SK-N-SH (cell line): ENCODE results near the gene TMEM163. TPM values are rescaled to one million over a fixed set of nuclear protein-coding genes. Genes with fewer than 3 reads are reported as not detected.

Experiments
- CTCF ChIA-PET: fragments of 300-600, 350-600 bp; formaldehyde crosslinking; extraction: SDS; loops from one replicate; lab custom pipeline; 2021; lab: Yijun Ruan, JAX
- POLR2A ChIA-PET: fragments of 350-600 bp; sonication (Branson Sonifier 250); formaldehyde crosslinking; extraction: SDS; loops from one replicate; lab custom pipeline; 2020; ENCODE audit warnings: antibody characterized with exemption, inconsistent platforms; lab: Yijun Ruan, JAX
- DNase-seq: peaks from one replicate; pipeline ENCODE4 v3.0.0; 2012
- H2AFZ ChIP-seq: fragments of 200-600 bp; sonication (generic); 2 replicates; pipeline ENCODE4 v1.8.1; 2016; ENCODE audit warnings: antibody characterized with exemption, mild to moderate bottlenecking, low read depth
- H3F3A ChIP-seq: fragments of 200-600 bp; sonication (generic); replicated peaks from 2 replicates; pipeline ENCODE3; 2016; ENCODE audit warnings: antibody characterized with exemption, mild to moderate bottlenecking; ENCODE audit not compliant: insufficient read depth
- H3K27ac ChIP-seq, 2 experiments: fragments of 200-500 bp in 1 of 2; fragments of 200-600 bp in 1 of 2; sonication (Bioruptor generic) in 1 of 2; sonication (generic), shearing (Covaris generic) in 1 of 2; 2 replicates each; pipeline versions ENCODE4 v1.5.1 to v1.6.1; 2014 to 2016; ENCODE audit warnings: low read depth in 2 of 2, inconsistent platforms in 1 of 2, low read length in 1 of 2, mild to moderate bottlenecking in 1 of 2, mixed read lengths in 1 of 2
- H3K27me3 ChIP-seq: fragments of 200-600 bp; sonication (generic), shearing (Covaris generic); 2 replicates; pipeline ENCODE4 v1.6.1; 2016; ENCODE audit warnings: mixed run types; ENCODE audit not compliant: insufficient read depth
- H3K36me3 ChIP-seq, 2 experiments: fragments of 200-500 bp in 1 of 2; fragments of 200-600 bp in 1 of 2; sonication (Bioruptor generic) in 1 of 2; sonication (generic) in 1 of 2; replicated peaks in 1 of 2; 2 replicates each; pipeline versions ENCODE3 to v1.5.1; 2014 to 2016; ENCODE audit warnings: low read length in 1 of 2, mild to moderate bottlenecking in 1 of 2; ENCODE audit not compliant: insufficient read depth in 2 of 2, control insufficient read depth in 1 of 2
- H3K4me1 ChIP-seq, 2 experiments: fragments of 200-500 bp in 1 of 2; fragments of 200-600 bp in 1 of 2; sonication (Bioruptor generic) in 1 of 2; sonication (generic), shearing (Covaris generic) in 1 of 2; 2 replicates each; pipeline versions ENCODE4 v1.5.1 to v1.6.1; 2014 to 2016; ENCODE audit warnings: low read depth in 1 of 2, low read length in 1 of 2, mixed run types in 1 of 2; ENCODE audit not compliant: insufficient read depth in 2 of 2, control insufficient read depth in 1 of 2
- H3K4me2 ChIP-seq: fragments of 200-600 bp; sonication (generic), shearing (Covaris generic); 2 replicates; pipeline ENCODE4 v1.6.1; 2017; ENCODE audit warnings: mixed run types
- H3K4me3 ChIP-seq, 2 experiments: fragments of 200-500 bp in 1 of 2; fragments of 200-600 bp in 1 of 2; sonication (Bioruptor generic) in 1 of 2; sonication (generic), shearing (Covaris generic) in 1 of 2; 2 replicates each; pipeline versions ENCODE4 v1.5.1 to v1.8.1; 2014 to 2016; ENCODE audit warnings: low read depth in 2 of 2, inconsistent platforms in 1 of 2, low read length in 1 of 2, mild to moderate bottlenecking in 1 of 2, mixed read lengths in 1 of 2, moderate library complexity in 1 of 2
- H3K79me2 ChIP-seq: fragments of 200-600 bp; sonication (generic); 2 replicates; pipeline ENCODE4 v1.8.1; 2017; ENCODE audit warnings: mild to moderate bottlenecking; ENCODE audit not compliant: insufficient read depth
- H3K9ac ChIP-seq: fragments of 200-600 bp; sonication (generic); 2 replicates; pipeline ENCODE4 v1.6.1; 2017; ENCODE audit warnings: mixed run types
- H3K9me2 ChIP-seq: fragments of 200-600 bp; sonication (generic); 2 replicates; pipeline ENCODE4 v1.6.1; 2017; ENCODE audit warnings: mixed run types
- H3K9me3 ChIP-seq: fragments of 200-600 bp; sonication (generic); 2 replicates; pipeline ENCODE4 v1.6.1; 2017; ENCODE audit warnings: mixed run types, mild to moderate bottlenecking, moderate library complexity
- H4K20me1 ChIP-seq: fragments of 200-600 bp; sonication (generic); 2 replicates; pipeline ENCODE4 v1.6.1; 2017; ENCODE audit warnings: mild to moderate bottlenecking, mixed run types; ENCODE audit not compliant: insufficient read depth
- EP300 ChIP-seq, 2 experiments: IDR thresholded peaks; 2 replicates each; pipeline versions ENCODE4 v1.4.0 to v1.6.1; 2012; ENCODE audit warnings: borderline replicate concordance in 1 of 2, low read depth in 1 of 2, low read length in 1 of 2
- FOXJ3 ChIP-seq: sonication (generic); formaldehyde crosslinking; IDR thresholded peaks from 2 replicates; pipeline ENCODE4 v1.5.1; 2020; ENCODE audit warnings: mild to moderate bottlenecking, missing genetic modification reagents
- GABPA ChIP-seq: IDR thresholded peaks from 2 replicates; pipeline ENCODE4 v1.4.0; 2012; ENCODE audit warnings: low read depth, mild to moderate bottlenecking
- IRF3 ChIP-seq: fragments of 150-350 bp; IDR thresholded peaks from 2 replicates; pipeline ENCODE4 v1.6.1; 2016; ENCODE audit warnings: mild to moderate bottlenecking, low read depth, low read length
- MEF2A ChIP-seq: IDR thresholded peaks from 2 replicates; pipeline ENCODE4 v1.4.0; 2012; ENCODE audit warnings: low read depth, borderline replicate concordance
- NFIC ChIP-seq: IDR thresholded peaks from 2 replicates; pipeline ENCODE4 v1.4.0; 2012; ENCODE audit warnings: borderline replicate concordance
- NRF1 ChIP-seq: IDR thresholded peaks from 2 replicates; pipeline ENCODE4 v1.6.1; 2012; ENCODE audit warnings: low read depth, mild to moderate bottlenecking, low read length
- PBX3 ChIP-seq: IDR thresholded peaks from 2 replicates; pipeline ENCODE4; 2012
- RAD21 ChIP-seq: IDR thresholded peaks from 2 replicates; pipeline ENCODE4 v1.6.1; 2012; ENCODE audit warnings: mild to moderate bottlenecking, low read length
- REST ChIP-seq: IDR thresholded peaks from 2 replicates; pipeline ENCODE4 v1.6.1; 2012; ENCODE audit warnings: mild to moderate bottlenecking, low read depth, low read length, moderate library complexity
- RXRA ChIP-seq: IDR thresholded peaks from 2 replicates; pipeline ENCODE4 v1.4.0; 2012; ENCODE audit warnings: low read depth, mild to moderate bottlenecking, borderline replicate concordance
- SMC3 ChIP-seq: IDR thresholded peaks from 2 replicates; pipeline ENCODE4 v1.6.1; 2012; ENCODE audit warnings: low read depth, low read length, improper control_type of control experiment
- TAF1 ChIP-seq: IDR thresholded peaks from 2 replicates; pipeline ENCODE4 v1.6.1; 2012; ENCODE audit warnings: low read depth, mild to moderate bottlenecking, low read length, moderate library complexity, borderline replicate concordance
- USF1 ChIP-seq: IDR thresholded peaks from 2 replicates; pipeline ENCODE4 v1.4.0; 2012; ENCODE audit warnings: low read depth, borderline replicate concordance
- USF2 ChIP-seq: fragments of 150-350 bp; IDR thresholded peaks from 2 replicates; pipeline ENCODE4 v1.6.1; 2017; ENCODE audit warnings: antibody characterized with exemption, low read length, low read depth, borderline replicate concordance
- ZBTB33 ChIP-seq: IDR thresholded peaks from 2 replicates; pipeline ENCODE4 v1.4.0; 2012; ENCODE audit warnings: low read depth, borderline replicate concordance
- WGBS: methylation state at CpG from one replicate; pipeline ENCODE4 v1.1.6; 2017; ENCODE audit warnings: low lambda C conversion rate; 5-methylcytosine and 5-hydroxymethylcytosine counted together
- polyA plus RNA-seq, 3 experiments: library from polyadenylated mRNA; depleted of rRNA; stranded (reverse); fragments of >200 nt; gene quantifications; 2 replicates each; pipeline ENCODE4 v1.2.3, GENCODE V29; 2012

TMEM163 gene
- polyA plus RNA-seq, 1 of the 3 experiments (the other 2 are of a cell fraction) = not detected

- H2AFZ ChIP-seq = no peak overlapping the region
- no peaks in the 10 kb centered on the region for H3K79me2 ChIP-seq
- H3K4me1 ChIP-seq = peaks cover 0 to 4% of the 10 kb centered on the region in 2 experiments; a peak in 1 of 4 replicates
- ChIA-PET POLR2A (no interaction called here), CTCF (interaction anchor here (1.0 to 1.3 kb wide), 2 partner anchors 12 to 126 kb away, joined by 3 read pairs; no protein-coding TSS in a partner anchor)
- H3K36me3 ChIP-seq = no peaks in the 10 kb centered on the region
- 24% methylated on average over 8 of the region's 8 CpGs for WGBS
- H3K27me3 ChIP-seq = no peaks in the 10 kb centered on the region
- no peak for TF ChIP-seq MEF2A
- TF ChIP-seq IRF3 = no peak
- no peak for TF ChIP-seq TAF1
- TF ChIP-seq FOXJ3 (CRISPR knock-in tag) = no peak
- no peak for TF ChIP-seq RAD21
- no peak for TF ChIP-seq USF1
- TF ChIP-seq EP300 (IDR thresholded peaks at IDR 0.05; ENCODE audit: borderline replicate concordance in 1 of 2, low read depth in 1 of 2, low read length in 1 of 2) = no peak
- no peak for TF ChIP-seq GABPA
- no peak for TF ChIP-seq USF2
- no peak for TF ChIP-seq SMC3
- TF ChIP-seq NRF1 = no peak
- no peak for TF ChIP-seq NFIC
- TF ChIP-seq ZBTB33 = no peak
- TF ChIP-seq RXRA = no peak
- TF ChIP-seq PBX3 = no peak
- no peak for TF ChIP-seq REST
- no peaks in the 10 kb centered on the region for H3K9me2 ChIP-seq
- H4K20me1 ChIP-seq = no peaks in the 10 kb centered on the region
- no peak overlapping the region for H3K27ac ChIP-seq
- no peak for DNase-seq
- no peak overlapping the region for H3K4me3 ChIP-seq
- H3K9ac ChIP-seq = no peak overlapping the region
- no peak overlapping the region for H3K4me2 ChIP-seq
- no peaks in the 10 kb centered on the region for H3K9me3 ChIP-seq
- H3F3A ChIP-seq = no peaks in the 10 kb centered on the region
Measured at GRCh38 chr2:134586326-134586965, 132.4 kb downstream of the TMEM163 start.
